BJ (cell line): ENCODE data around the gene KCNQ5. TPM values are rescaled to one million over a fixed set of nuclear protein-coding genes. Genes with fewer than 3 reads are reported as not detected.

ENCODE experiments used
- CTCF ChIA-PET: fragments of 350-600 bp; formaldehyde crosslinking; extraction: SDS; loops from one replicate; lab custom pipeline; 2021; ENCODE audit warnings: antibody characterized with exemption, inconsistent platforms; lab: Yijun Ruan, JAX
- POLR2A ChIA-PET: fragments of 300-600 bp; sonication (Branson Sonifier 250); formaldehyde crosslinking; extraction: SDS; loops from one replicate; lab custom pipeline; 2021; ENCODE audit warnings: antibody characterized with exemption; lab: Charles Lee
- DNase-seq: peaks from one replicate; pipeline ENCODE4 v3.0.0-alpha.2; 2011; ENCODE audit warnings: low read depth
- H3K27me3 ChIP-seq: 2 replicates; pipeline ENCODE4 v1.6.0; 2011; ENCODE audit warnings: low read length; ENCODE audit not compliant: control insufficient read depth, insufficient read depth
- H3K36me3 ChIP-seq: 2 replicates; pipeline ENCODE4 v1.5.1; 2011; ENCODE audit warnings: low read length; ENCODE audit not compliant: control insufficient read depth, insufficient read depth
- H3K4me3 ChIP-seq: 2 replicates; pipeline ENCODE4 v1.5.1; 2011; ENCODE audit warnings: low read depth, mild to moderate bottlenecking, control low read depth, low read length
- polyA plus RNA-seq: library from polyadenylated mRNA; depleted of rRNA; stranded (reverse); fragments of >200 nt; gene quantifications from 2 replicates; pipeline ENCODE4 v1.2.3, GENCODE V29; 2011
- TF ChIP-seq, protein P1 (sequence below): IDR thresholded peaks from 2 replicates; pipeline ENCODE4 v1.5.1; 2011; ENCODE audit warnings: low read depth, mild to moderate bottlenecking, control low read depth, inconsistent platforms, low read length, moderate library complexity; ENCODE audit not compliant: insufficient read depth

The KCNQ5 gene
- polyA plus RNA-seq, 1 experiment = 1.4 TPM

- Histone ChIP-seq H3K36me3 (no peaks in the 10 kb centered on the region), H3K27me3 (no peaks in the 10 kb centered on the region), H3K4me3 (no peak overlapping the region)
- ChIA-PET CTCF (no interaction called here), POLR2A (no interaction called here)
- TF ChIP-seq, protein P1, sequence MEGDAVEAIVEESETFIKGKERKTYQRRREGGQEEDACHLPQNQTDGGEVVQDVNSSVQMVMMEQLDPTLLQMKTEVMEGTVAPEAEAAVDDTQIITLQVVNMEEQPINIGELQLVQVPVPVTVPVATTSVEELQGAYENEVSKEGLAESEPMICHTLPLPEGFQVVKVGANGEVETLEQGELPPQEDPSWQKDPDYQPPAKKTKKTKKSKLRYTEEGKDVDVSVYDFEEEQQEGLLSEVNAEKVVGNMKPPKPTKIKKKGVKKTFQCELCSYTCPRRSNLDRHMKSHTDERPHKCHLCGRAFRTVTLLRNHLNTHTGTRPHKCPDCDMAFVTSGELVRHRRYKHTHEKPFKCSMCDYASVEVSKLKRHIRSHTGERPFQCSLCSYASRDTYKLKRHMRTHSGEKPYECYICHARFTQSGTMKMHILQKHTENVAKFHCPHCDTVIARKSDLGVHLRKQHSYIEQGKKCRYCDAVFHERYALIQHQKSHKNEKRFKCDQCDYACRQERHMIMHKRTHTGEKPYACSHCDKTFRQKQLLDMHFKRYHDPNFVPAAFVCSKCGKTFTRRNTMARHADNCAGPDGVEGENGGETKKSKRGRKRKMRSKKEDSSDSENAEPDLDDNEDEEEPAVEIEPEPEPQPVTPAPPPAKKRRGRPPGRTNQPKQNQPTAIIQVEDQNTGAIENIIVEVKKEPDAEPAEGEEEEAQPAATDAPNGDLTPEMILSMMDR = no peak
- DNase-seq = no peak
These were observed 317.1 kb downstream of the KCNQ5 start for GRCh38 chr6:72939004-72939403.

GRCh38 chr6:72940265-72940664, 318.4 kb downstream of the KCNQ5 start:
- no peaks in the 10 kb centered on the region for H3K36me3 ChIP-seq
- TF ChIP-seq, protein P1 = no peak
- ChIA-PET CTCF (interaction anchor here (0.8 kb wide), 1 partner anchor 12 kb away, joined by 3 read pairs; no protein-coding TSS in a partner anchor), POLR2A (no interaction called here)
- no peak for DNase-seq
- no peaks in the 10 kb centered on the region for H3K27me3 ChIP-seq
- H3K4me3 ChIP-seq = no peak overlapping the region

GRCh38 chr6:72941263-72941662, 319.4 kb downstream of the KCNQ5 start:
- TF ChIP-seq, protein P1 = no peak

DNA sequence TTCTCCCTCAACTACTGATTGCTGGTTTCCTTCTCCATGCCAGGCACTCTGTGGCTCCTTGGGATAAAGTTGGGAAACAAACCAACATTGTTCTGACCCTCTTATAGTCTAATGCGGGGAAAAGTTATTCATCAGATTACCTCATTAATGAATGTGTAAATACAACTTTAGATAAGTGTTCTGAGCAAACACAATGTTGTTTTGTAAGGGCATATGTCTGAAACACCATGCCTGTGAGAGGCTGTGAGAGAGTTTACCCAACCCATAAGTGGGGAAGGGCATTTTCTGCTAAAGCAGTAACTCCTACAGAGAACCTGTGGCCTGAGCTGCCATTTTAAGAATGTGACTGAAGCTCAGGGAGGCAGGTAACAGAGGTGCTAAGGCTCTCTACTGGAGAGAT, 319.9 kb downstream of the KCNQ5 start:
- ChIA-PET POLR2A (no interaction called here), CTCF (no interaction called here)

More at GRCh38 chr6:72941263-72941662, 319.4 kb downstream of the KCNQ5 start:
- no peaks in the 10 kb centered on the region for H3K27me3 ChIP-seq
- ChIA-PET POLR2A (no interaction called here), CTCF (no interaction called here)
- no peak overlapping the region for H3K4me3 ChIP-seq
- DNase-seq = no peak
- no peaks in the 10 kb centered on the region for H3K36me3 ChIP-seq

DNA sequence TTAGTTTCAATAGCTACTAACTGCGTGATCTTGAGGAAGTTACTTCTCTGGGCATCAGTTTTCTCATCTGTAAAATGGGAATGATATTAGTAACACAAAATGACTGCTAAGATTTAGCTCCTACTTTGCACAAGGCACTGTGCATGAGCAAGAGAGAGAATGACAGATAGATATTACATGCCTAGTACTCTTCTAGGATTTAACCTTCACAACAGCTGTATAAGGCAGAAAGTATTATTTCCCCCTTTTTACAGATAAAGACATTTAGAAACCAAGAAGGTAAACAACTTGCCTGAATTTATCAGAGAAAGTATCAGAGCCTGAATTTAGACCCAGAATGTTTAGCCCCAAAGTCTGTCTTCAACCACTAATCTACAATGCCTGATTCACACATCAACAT, 321.8 kb downstream of the KCNQ5 start:
- DNase-seq = no peak
- TF ChIP-seq, protein P1 = no peak
- Histone ChIP-seq H3K4me3 (no peak overlapping the region), H3K27me3 (no peaks in the 10 kb centered on the region), H3K36me3 (no peaks in the 10 kb centered on the region)
- POLR2A ChIA-PET = no interaction called here
- CTCF ChIA-PET = interaction anchor here (1.1 kb wide), 1 partner anchor 186 kb away, joined by 3 read pairs; no protein-coding TSS in a partner anchor

More for the DNA sequence above, 319.9 kb downstream of the KCNQ5 start:
- Histone ChIP-seq H3K36me3 (no peaks in the 10 kb centered on the region), H3K4me3 (no peak overlapping the region), H3K27me3 (no peaks in the 10 kb centered on the region)
- TF ChIP-seq, protein P1 = no peak
- no peak for DNase-seq
